Activated CD8-positive, alpha-beta memory T cell treated with anti-CD3 and anti-CD28 coated beads, Interleukin-2, amount 50 U/mL, for 48 hours (primary cell): Measurements from ENCODE around the gene GRID2.
"Not testable (repeated sequence)": the region's sequence is repeated elsewhere in the genome, so short reads cannot be mapped to it uniquely, and the experiment has no call there.

ENCODE experiments used
- DNase-seq: peaks from one replicate; pipeline ENCODE4 v3.0.0-alpha.2; 2020

GRID2 gene

DNA sequence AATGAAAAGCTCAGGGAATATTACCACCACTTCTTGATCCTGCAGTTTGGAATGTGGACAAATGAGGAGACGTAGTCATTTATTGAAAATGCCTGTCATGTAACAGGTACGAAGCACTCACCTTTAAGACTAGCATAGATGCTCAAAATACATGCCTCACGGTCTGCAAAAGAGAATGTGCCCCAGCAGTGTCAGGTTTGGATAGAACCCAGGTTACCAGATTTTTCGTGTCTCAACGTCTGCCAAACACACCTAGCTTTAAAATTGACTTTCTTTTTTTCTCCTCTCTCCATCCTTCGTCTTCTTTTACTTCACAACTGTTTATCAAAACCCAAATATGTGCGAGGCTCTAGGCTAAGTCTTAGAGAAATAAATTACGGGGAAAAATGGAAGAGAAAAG lies 918.0 kb downstream of the GRID2 start:
- DNase-seq = no peak

DNA sequence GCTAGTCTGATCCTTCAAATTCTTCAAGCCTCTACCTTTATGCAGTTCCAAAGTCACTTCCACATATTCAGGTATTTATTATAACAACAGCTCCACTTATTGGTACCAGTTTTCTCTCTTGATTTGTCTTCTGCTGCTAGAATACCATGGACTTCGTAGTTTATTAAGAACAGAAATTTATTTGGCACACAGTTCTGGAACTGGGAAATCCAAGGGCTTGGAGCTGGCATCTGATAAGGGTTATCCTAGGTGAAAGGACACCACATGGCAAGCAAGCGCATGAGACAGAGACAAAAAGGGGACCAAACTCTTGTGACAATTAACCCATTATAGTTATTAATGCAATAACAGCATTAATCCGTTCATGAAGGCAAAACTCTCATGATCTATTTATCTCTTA lies 924.3 kb downstream of the GRID2 start:
- DNase-seq = no peak

DNA sequence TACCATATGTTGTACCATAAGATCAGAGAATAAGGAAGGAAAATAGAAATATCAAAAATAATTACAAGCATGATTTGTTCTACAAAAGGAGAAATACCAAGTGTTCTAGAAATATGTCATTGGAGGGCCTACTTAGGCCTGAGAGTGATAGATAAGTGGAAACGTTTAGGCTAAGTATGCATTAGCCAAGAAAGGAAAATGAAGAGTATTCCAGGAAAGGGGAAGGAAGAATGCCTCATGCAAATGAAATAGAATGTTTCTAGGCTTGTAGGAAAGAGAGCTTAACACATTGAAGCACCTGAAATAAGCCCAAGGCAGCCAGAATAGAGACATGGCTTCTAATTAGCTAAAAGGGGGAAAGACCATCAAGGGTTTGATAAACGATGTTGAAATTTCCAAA lies 929.1 kb downstream of the GRID2 start:
- no peak for DNase-seq

DNA sequence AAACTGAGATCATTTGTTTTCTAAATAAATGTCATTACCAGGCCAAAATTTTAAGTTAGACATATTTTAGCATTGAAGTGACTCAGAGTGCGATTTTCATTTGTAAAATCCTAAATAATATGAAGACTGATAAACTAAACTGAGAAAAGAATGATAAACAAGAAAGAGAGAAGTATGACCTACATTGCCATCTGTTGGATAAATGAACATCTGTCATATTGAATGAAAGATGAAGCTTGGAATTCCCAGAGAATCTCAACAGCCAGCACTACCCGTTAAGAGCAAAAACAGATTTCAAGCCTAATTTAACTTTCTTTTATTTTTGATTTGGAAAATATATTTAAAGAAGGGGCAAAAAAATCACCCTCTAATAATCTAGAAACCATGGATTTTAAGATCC lies 933.8 kb downstream of the GRID2 start:
- no peak for DNase-seq

DNA sequence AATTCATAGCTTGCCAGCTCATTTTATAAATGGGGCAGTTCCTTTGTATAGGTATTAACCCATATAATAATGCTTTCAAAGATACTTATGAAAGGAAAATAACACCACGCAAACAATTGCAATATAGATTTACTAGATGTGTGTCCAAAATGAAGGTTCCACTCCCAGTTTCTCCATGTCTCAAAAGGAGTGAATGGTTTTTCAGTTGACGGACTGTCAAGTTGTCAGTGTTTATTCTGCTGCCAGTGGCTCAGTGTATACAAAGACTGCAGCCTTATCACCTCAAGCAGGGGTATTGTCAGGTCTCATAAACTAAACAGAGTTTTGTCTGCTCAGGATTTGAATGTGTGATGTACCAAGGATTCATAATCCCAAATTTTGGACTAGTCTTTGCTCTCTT lies 939.5 kb downstream of the GRID2 start:
- DNase-seq = no peak

DNA sequence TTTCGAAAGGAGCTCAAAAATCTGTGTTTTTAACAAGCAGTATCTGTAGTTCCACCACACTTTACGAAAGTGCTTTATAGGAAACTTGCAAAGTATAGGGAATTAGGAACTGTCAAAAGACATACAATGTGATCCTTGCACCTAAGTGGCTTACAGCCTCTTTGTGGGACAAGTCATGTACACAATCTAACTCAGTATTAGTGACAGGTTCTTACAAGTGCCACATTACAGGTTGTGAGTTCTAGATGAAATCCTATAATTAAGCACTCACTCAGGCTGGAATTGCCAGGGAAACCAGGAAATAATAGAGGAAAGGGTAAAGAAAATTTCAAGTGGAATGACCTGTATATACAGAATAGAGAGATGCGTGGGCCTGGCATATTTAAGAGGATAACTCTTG lies 957.4 kb downstream of the GRID2 start:
- DNase-seq = no peak

DNA sequence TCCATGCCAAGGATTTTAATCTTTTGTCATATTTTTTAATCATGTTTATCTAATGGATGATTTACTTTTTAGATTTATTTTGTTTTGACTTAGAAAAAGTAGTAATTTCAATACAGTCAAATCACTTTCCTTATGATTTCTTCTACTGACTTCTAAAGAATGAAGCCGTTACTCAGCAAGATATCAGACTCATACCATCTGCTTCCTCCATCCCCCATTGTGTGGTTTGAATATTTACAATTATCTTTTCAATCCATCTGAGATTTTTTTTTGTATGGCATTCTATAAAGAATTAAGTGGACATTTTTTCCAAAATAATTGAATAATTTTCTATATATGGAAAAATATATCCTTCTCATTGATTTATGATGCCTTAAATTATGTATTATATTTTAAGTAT lies 959.4 kb downstream of the GRID2 start:
- DNase-seq = no peak

DNA sequence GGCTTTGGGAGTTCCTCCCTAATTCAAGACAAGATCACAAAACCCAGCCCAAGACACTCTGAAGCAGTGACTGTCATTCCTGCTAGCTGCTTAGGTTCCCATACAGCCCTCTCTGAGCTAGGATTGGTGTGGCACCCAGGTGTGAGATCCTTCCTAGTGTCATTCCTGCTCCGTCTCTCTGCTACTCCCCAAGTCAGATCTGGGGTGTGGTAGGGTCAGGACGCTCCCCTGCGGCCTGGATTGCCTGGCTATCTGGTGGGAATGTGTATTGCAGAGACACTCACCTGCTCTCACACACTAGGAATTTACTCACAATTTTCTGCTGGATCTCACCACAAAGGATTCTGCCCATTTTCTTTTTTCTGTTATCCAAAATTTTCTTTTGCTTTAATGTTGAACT lies 964.0 kb downstream of the GRID2 start:
- no peak for DNase-seq

DNA sequence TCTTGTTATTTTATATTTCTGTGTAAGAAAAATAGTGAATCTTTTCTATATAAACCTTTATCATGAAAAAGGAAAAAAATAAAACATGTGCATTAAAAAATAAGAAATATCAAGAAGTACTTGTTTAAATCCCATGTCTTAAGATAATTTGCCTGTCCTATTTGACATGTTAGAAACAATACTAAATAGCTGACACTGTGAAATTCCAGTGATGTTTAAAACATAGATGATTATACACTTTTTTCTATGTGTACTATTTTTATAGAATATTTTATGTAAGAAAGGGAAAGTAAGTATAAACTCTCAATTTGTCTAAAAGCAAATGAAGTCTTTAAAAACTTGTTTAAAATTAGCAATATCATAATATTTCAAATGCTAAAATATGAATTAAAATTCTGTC lies 981.6 kb downstream of the GRID2 start:
- DNase-seq = no peak

DNA sequence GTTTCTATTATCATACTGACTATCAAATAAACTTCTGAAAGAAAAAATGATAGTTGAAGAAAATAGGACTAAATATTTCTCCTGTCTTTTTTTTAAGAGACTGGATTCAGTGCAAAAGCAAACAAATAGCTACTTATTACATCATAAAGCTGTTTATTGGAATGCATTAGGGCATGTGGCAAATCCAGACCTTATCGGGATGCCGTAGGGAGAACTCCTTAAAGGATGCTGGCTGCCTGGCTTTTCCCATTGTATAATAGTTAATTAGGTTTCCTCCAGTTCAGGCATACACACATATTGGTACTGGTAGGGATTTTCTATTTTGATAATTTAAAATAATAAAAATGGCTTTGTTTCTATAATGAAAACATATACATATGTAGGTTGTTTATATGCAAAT lies 985.5 kb downstream of the GRID2 start:
- no peak for DNase-seq

DNA sequence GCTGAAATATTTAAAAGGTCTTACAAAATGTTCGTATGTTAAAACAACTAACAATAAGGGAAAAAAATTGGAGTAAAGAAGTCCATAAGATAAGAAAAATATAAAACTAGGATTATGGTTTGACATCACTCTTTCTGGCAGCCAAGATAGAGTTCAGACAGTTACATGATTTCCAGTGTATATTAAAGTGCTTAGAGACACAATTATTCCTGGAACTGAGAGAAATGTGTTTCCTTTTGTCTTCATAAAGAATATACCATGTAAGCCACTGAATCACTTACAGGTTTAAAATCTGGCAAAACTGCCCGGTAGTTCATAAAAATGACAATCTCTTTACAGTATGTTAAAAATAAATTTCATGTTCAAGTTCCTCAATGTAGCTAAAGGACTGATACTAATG lies 986.1 kb downstream of the GRID2 start:
- no peak for DNase-seq

DNA sequence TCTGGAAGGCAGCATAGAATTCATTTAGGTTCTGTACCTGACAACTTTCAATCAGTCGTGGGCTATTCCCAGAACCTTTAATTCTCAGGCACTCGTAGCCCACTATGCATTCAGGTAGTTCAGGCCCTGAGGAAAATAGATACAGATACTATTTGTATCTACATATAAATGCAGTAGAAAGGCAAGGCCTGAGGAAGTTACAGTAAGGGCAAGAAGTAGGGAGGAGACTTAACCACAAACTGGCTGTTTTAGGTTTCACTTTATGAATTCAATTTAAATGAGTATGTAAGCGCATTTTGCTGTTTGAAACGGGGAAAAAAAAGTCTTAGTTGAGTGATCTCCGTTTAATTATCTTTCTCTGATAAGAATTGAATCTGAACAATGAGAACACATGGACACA lies 995.4 kb downstream of the GRID2 start:
- no peak for DNase-seq

DNA sequence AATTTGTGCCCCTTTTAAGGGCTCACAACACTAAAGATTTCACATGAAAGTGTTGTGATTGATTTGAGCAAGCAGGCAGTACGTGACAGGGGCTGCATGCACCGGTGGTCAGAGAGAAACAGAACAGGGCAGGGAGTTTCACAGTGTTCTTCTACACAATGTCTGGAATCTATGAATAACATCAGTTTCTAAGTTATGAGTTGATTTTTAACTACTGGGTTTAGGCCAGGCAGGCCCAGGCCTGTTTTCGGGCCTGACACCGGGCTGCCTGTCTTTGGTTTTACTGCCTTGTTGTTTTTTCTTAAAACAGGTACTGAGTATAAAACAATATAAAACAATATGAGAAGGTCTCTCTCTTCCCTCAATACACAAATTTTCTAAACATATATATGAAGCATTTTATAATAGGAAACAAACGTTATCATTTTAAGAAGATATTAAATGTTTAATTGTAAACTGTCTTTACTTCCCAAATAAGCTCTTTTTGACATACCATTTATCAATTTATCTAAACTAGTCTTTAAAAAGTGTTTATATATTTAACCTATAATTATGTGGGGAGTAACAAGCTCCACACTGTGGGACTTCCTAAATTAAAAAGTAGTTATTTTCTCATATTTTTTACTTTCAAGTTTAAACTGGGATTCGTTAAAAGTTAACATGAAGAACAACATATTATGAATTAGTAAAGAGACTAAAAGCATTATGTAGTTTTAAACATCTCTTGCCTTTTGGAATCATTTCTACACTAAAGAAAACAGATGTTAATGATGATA lies 997.2 kb downstream of the GRID2 start:
- not testable (repeated sequence) for DNase-seq

DNA sequence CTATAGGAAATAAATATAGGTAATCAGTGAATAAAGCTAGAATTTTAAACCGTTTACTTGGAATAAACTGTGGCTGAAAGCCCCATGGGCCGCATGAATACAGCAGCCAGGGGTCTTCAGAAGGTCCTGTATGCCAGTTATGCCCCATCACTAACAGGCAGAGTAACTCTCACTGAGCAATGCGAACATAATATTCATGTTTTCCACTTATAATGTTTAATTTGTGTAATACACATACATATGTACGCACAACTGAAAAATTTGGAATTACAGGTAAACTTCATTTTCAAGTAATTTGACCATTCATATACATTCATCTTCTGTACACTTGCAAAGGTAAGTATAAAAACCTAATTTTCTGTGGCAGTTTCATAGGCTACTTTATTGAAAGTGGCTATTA lies 998.5 kb downstream of the GRID2 start:
- DNase-seq = no peak

DNA sequence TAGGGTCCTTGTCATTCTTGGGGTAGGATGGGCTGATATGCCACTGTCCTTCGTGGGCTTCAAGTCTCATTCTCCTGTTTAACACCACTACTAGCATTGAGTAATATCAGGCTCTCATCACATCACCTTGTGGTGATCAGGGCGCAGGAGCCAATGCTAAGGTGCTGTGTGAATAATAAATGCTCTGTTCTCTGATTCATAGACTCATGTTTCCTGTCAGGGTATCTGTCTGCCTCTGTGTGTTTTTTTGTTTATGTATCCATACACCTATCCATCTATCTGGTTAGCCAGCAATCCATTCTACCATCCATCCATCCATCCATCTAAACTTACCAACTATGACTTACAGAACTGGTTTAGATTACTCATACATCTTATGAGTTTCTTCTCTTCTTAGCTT lies 999.7 kb downstream of the GRID2 start:
- no peak for DNase-seq

DNA sequence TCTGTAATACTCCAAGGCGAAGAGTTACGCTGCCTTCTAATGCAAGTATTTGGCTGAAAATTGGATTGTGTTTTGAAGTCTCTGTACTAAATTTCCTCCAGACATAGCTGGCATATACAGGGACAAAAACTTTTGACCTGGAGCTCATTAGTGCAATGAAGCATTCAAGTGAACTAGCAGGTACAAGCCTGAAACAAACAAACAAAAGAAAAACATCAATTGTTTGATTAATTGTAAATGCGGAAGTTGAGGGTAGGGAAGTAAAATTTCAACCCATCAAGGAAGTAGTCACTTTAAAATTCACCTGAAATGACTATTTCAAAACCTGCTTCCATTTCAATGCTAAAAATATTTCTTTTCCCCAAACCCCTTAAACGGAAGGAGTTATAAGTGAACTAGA lies 1008.5 kb downstream of the GRID2 start:
- DNase-seq = no peak

DNA sequence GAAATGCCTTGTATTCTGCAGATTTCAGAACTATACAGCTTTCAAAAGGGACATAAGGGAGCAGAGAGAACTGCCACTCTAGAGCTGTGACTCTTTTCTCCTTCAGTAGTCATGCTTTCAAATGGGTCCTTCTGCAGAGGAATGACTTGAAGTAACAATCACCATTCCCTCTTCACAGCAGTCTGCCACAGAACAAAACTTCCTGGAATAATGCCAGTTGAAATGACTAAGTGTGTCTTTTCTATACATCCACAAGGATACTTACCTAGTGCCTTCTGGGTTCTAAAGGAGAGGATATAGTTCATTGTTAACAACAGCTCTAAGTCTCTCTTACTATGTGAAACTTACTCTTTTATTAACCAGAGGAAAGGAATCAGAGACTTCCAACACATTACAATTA lies 1009.4 kb downstream of the GRID2 start:
- no peak for DNase-seq

DNA sequence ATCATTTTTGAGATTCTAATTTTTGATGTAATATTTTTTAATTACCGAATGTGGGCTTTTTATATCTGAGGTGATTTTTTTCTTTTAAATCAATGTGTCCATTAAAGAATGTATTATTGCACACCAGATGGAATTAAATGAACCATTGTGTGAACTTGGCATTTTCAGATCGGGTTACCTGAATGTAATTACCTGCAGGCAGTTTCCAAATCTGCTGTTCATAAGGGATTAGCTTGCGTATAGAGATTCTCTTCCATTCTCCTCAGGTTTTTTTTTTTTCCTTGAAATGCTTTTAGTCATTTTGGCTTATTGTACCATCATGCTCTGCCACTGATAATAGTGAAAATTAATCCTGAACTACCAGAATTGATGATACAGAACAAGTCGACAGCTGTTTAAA lies 1013.3 kb downstream of the GRID2 start:
- no peak for DNase-seq

DNA sequence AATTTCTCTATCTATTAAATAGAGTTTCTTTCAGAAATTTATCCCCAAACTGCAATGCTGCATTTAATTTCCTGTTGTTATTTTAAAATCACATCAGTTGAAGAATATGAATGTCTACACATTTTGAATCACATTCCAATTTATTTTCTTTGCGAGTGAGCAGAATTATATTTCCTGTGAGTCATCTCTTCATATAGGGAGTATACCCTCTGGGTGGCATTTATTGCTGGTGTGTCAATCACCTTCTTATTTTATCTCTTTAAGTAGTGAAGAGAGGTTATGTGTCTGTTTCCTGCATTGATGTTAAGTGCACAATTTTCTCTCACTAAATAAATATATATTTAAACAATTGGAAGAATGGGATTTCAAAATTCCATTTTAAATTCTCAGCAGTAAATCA lies 1013.8 kb downstream of the GRID2 start:
- DNase-seq = no peak

DNA sequence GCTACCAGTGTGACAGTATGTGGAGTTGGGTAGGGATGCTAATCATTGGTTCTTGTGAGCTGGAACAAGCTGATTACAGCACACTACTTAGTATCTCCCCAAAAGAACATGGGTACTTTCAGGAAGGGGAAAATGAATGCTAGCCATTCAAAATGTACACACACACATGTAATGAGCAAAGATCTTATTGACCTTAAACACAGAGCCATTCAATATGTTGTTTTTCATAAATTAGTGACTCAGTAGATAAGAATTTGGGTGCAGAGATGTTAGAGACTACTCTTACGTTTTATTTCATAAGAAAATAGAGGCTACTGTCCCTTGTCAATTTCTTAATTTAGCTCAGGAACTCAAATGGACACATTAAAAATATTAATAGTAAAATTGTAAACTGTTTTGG lies 1015.3 kb downstream of the GRID2 start:
- DNase-seq = no peak

DNA sequence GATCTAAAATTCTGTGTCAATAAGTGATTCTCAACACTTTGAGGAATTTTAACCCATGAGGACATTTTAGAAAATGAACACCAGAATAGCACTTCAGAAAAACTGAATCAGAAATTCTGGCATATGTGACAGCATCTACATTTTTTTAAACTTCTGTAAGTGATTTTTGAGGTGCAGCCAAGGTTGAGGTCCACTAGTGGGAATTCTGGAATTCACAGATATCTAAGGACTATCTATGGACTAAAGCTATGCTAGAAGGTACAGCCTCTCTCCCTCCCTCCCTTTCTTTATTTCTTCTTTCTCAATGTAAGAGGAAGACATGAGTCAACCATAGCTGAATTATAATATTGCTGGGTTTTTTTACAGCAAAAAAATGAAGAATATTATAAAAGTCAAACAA lies 1016.6 kb downstream of the GRID2 start:
- no peak for DNase-seq

DNA sequence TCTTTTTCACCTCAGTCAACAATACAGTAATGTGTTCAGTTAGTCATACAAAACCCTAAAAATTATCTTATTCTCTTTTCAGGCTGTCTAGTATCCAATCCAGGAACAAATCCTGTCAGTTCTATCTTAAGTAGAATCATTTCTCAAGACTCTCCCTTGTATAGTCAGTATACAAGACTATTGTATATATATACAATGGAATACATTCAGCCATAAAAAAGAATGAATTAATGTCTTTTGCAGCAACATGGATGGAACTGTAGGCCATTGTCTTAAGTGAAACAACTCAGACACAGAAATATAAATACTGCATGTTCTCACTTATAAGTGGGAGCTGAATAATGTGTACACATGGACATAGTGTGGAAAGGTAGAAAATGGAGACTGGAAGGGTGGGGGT lies 1023.6 kb downstream of the GRID2 start:
- DNase-seq = no peak

DNA sequence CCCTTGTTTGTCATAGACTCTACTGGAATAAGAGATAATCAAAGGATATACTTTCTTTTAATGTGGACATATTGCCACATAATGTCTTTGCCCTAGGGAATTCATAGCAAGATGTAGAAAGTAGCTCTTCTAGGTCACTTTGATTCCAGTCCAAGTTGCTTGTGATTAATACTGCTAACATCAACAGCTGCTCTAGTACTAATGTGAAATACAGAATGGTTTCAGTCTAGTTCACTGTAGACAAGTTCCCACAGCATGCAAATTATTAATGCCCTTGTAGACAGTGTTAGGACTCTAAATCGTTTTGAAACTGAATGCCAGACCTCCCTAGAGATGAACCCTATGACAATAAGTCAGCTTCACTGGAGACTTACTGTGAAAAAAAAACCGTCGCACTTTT lies 1030.2 kb downstream of the GRID2 start:
- DNase-seq = no peak

DNA sequence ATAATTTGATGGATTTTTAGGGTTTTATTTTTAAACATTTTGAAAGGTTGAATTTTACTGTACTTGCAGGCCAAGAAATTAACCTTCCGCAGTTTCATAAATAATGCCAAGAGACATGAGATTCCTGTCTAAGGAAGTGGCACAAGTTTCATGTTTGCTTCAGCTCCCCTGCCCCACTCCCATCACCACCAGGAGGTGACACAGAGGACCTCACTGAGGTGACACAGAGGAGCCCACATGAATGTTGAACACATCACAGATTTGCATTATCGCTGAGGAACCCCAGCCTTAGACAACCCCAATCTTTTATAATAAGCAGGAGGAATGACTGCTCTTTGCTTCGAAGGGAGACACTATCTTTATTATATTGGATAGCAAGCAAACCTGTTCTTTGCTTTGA lies 1033.4 kb downstream of the GRID2 start:
- no peak for DNase-seq

DNA sequence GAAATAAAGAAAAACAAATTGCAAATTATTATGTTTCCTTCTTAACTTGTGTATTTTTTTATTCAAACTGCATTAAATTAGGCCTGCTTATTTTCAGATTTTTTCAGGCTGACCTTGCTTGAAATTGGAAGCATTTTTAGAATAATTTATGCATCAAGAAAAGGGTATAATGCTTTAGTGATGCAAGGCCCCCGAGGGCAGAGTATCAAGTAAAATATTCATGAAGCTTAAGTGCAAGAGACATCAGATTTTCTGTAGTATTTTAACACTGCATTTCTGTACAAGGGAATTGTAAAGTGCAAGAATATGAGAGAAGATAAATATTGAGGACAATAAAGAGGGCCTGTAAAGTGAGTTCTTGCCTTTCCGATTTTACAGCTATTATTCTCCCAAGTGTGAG lies 1039.0 kb downstream of the GRID2 start:
- DNase-seq = no peak

DNA sequence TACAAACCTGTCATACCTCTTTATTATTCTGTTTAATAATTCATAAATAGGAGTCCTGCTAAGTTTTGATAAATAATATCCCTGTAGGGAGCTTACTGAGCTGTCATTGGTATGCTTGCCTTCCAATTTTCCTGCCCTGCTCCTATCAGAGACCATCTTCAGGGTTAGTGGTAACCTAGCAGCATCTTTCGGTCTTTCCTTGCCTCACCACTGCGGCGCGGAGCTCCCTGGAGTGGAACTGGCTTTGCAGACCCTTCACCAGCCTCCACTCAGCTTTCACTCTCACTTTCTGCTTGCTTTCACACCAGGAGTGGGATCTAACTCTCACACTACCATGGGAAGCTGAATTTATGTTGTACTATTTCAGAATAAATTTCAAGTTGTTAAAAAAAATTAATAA lies 1043.1 kb downstream of the GRID2 start:
- no peak for DNase-seq
